Ectodermal cell (in vitro differentiated cells): ENCODE measurements around the gene GLTPD2.
"Not testable (repeated sequence)": the region's sequence is repeated elsewhere in the genome, so short reads cannot be mapped to it uniquely, and the experiment has no call there.

ENCODE experiments used
- H3K27ac ChIP-seq: 2 replicates; pipeline ENCODE4 v1.7.0; 2013; ENCODE audit warnings: mild to moderate bottlenecking, low read depth, low read length; ENCODE audit not compliant: insufficient read depth, poor library complexity, severe bottlenecking
- H3K27me3 ChIP-seq: 2 replicates; pipeline ENCODE4 v1.7.0; 2013; ENCODE audit warnings: mild to moderate bottlenecking, low read length; ENCODE audit not compliant: insufficient read depth, control insufficient read depth, poor library complexity, severe bottlenecking
- H3K36me3 ChIP-seq: one replicate; pipeline ENCODE4 v1.7.0; 2013; ENCODE audit warnings: low read length; ENCODE audit not compliant: control insufficient read depth, insufficient read depth
- H3K4me1 ChIP-seq: one replicate; pipeline ENCODE4 v1.7.0; 2013; ENCODE audit warnings: low read length; ENCODE audit not compliant: control insufficient read depth, insufficient read depth
- H3K4me3 ChIP-seq: 2 replicates; pipeline ENCODE4 v1.7.0; 2013; ENCODE audit warnings: low read depth, low read length, control low read depth; ENCODE audit not compliant: insufficient read depth
- H3K9me3 ChIP-seq: 2 replicates; pipeline ENCODE4 v1.7.0; 2013; ENCODE audit warnings: mild to moderate bottlenecking, low read length, moderate library complexity; ENCODE audit not compliant: control insufficient read depth
- WGBS, 2 experiments: methylation state at CpG; one replicate each; pipeline ENCODE4 v1.1.7; 2013; ENCODE audit warnings: missing lambda C conversion rate in 2 of 2; 5-methylcytosine and 5-hydroxymethylcytosine counted together

GLTPD2 gene

DNA sequence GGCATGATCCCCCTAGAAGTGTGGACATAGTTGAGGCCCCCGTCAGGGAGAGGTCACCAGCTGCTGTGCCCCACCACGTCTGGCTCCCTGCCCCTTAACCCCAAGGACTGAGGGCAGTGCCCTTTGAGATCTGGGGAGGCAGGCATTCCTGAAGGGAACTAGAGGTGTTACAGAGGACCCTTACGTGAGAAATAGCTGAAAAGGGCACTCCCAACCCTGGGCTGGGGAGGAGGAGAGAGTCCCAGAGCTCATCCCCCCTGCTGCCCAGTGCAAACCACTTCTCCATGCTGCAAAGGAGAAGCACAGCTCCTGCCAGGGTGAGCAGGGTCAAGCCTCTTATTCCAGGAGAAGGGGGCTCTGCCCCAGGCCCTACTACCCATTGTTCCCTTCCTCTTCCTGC is 34.1 kb downstream of the GLTPD2 start:
- Histone ChIP-seq H3K27me3 (no peaks in the 10 kb centered on the region), H3K27ac (no peak overlapping the region), H3K36me3 (peaks cover 9% of the 10 kb centered on the region), H3K4me3 (no peak overlapping the region), H3K9me3 (no peaks in the 10 kb centered on the region), H3K4me1 (no peaks in the 10 kb centered on the region)
- 91% methylated on average over 3 of the region's 3 CpGs for WGBS, 2 experiments

DNA sequence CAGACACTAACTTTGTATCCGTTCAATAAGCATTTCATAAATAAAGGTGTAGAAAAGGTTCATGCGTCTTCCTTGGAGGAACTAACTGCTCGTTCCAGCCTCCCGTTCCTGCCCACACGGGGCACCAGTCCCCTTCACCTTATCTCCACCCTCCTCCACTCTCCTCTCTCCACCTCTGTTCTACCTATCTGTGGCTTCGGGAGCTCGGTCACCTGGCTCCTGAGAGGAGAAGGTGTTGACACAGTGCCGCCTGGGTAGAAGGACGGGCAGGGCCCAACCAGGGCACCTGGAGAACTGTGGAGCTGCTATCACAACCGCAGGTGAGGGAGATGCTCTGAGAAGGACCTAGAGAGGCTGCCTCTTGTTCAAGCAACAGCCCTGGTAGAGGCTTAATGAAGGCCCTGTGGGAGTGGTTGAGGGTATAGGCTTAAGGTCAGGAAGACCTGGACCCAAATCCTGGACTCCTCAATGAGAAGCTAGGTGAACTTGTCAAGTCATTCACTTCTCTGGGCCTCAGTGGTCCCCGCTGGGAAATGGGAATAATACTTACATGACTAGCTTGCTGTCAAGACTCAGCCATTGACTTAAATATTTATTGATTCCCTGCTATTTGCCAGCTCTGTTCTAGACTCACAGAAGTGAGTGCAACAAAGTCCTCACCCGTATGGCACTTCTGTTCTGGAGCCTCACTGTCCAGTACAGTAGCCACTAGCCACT is 34.8 kb downstream of the GLTPD2 start:
- Histone ChIP-seq H3K9me3 (no peaks in the 10 kb centered on the region), H3K4me3 (no peak overlapping the region), H3K27me3 (no peaks in the 10 kb centered on the region), H3K27ac (no peak overlapping the region), H3K4me1 (no peaks in the 10 kb centered on the region), H3K36me3 (peaks cover 9% of the 10 kb centered on the region)
- 90% methylated on average over 12 of the region's 12 CpGs for WGBS, 2 experiments

GRCh38 chr17:4827399-4827798 is 38.6 kb downstream of the GLTPD2 start:
- 75 to 76% methylated on average over 8 of the region's 8 CpGs for WGBS, 2 experiments
- H3K9me3 ChIP-seq = no peaks in the 10 kb centered on the region
- no peaks in the 10 kb centered on the region for H3K27me3 ChIP-seq
- H3K4me1 ChIP-seq = no peaks in the 10 kb centered on the region
- H3K4me3 ChIP-seq = no peak overlapping the region
- H3K36me3 ChIP-seq = peaks cover 3% of the 10 kb centered on the region
- H3K27ac ChIP-seq = no peak overlapping the region

DNA sequence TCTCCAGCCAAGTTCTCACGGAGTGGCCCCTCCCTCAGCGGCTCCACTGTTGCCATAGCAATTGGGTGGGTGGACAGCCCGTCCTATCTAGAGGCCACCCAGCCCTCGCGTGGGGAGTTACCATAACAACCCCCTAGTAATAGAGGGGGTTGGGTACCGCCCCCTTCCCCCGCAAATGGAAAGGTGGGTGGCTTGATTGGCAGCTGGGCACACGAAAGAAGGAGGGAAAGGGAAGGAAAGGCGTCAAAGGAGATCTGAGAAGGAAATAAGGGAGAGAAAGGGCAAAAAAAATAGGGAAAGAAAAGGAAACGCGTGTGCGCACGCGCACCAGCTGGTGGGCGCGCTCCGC is 44.0 kb downstream of the GLTPD2 start:
- 0% methylated on average over 11 of the region's 17 CpGs for WGBS, 2 experiments
- Histone ChIP-seq H3K4me3 (peak overlapping the region; percentile 74), H3K4me1 (peaks cover 20% of the 10 kb centered on the region)
- H3K36me3 ChIP-seq, H3K9me3 ChIP-seq, H3K27ac ChIP-seq, H3K27me3 ChIP-seq: not testable (repeated sequence)

GRCh38 chr17:4833178-4833940 is 44.6 kb downstream of the GLTPD2 start, which contains the start of gene MINK1:
Gene MINK1, plus strand, starts transcription at chr17:4833340. Its CDS starts 244 bp downstream, at chr17:4833584.
- WGBS, 2 experiments = 0% methylated on average over 91 of the region's 91 CpGs
- Histone ChIP-seq H3K4me3 (peak within 1 kb of the TSS; percentile 74), H3K27ac (peak within 1 kb of the TSS; percentile 44), H3K9me3 (no peaks in the 10 kb centered on the region), H3K27me3 (no peaks in the 10 kb centered on the region), H3K36me3 (no peaks in the 10 kb centered on the region), H3K4me1 (peaks cover 22% of the 10 kb centered on the region)

DNA sequence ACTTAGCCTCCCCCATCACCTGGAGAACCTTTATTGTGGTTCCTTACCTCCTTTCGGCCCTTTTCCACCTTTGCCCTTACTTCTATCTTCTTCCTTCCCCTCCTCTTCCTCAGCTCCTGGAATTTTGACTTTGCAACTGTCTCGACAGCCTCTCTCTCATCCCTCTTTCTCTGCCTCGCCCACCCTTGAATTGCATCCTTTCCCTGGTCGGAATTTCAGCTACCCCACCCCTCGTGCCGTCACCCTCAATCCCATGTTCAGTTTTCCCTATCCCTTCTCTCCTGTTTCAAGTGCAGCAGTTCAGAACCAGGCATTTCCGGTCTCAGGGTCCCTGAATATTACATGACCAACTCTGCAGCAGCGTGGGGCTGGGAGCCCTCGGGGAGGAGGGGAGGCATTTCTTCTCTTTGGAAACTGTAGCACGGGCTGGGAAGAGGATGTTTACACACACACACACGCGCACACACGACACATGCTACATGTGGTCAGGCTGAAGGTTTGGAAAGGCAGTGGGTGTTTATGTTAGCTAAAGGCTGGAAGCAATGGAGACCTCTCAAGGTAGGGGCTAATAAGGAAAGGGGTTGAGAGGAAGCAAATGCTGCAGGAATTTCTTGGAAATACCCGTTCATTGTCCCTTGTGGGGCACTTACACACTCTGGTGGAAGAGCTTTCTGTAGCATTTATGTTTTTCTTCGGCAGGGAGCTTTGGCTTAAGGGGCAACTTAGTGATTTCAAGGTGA is 45.3 kb downstream of the GLTPD2 start:
- no peaks in the 10 kb centered on the region for H3K9me3 ChIP-seq
- H3K4me3 ChIP-seq = peak overlapping the region; percentile 74
- H3K27me3 ChIP-seq = no peaks in the 10 kb centered on the region
- no peak overlapping the region for H3K27ac ChIP-seq
- H3K36me3 ChIP-seq = no peaks in the 10 kb centered on the region
- 19 to 28% methylated on average over 14 to 15 of the region's 15 CpGs for WGBS, 2 experiments
- H3K4me1 ChIP-seq = peaks cover 22% of the 10 kb centered on the region

GRCh38 chr17:4834681-4835020 is 45.9 kb downstream of the GLTPD2 start:
- Histone ChIP-seq H3K4me1 (peaks cover 22% of the 10 kb centered on the region), H3K27me3 (no peaks in the 10 kb centered on the region), H3K9me3 (no peaks in the 10 kb centered on the region), H3K27ac (no peak overlapping the region), H3K36me3 (no peaks in the 10 kb centered on the region), H3K4me3 (peak overlapping the region; percentile 74)
- 86 to 90% methylated on average over 4 of the region's 4 CpGs for WGBS, 2 experiments

GRCh38 chr17:4836221-4836620 is 47.5 kb downstream of the GLTPD2 start:
- Histone ChIP-seq H3K4me3 (no peak overlapping the region), H3K27me3 (no peaks in the 10 kb centered on the region), H3K36me3 (no peaks in the 10 kb centered on the region), H3K27ac (no peak overlapping the region), H3K9me3 (no peaks in the 10 kb centered on the region), H3K4me1 (peaks cover 22% of the 10 kb centered on the region)
- WGBS, 2 experiments = 92 to 94% methylated on average over 4 of the region's 4 CpGs

DNA sequence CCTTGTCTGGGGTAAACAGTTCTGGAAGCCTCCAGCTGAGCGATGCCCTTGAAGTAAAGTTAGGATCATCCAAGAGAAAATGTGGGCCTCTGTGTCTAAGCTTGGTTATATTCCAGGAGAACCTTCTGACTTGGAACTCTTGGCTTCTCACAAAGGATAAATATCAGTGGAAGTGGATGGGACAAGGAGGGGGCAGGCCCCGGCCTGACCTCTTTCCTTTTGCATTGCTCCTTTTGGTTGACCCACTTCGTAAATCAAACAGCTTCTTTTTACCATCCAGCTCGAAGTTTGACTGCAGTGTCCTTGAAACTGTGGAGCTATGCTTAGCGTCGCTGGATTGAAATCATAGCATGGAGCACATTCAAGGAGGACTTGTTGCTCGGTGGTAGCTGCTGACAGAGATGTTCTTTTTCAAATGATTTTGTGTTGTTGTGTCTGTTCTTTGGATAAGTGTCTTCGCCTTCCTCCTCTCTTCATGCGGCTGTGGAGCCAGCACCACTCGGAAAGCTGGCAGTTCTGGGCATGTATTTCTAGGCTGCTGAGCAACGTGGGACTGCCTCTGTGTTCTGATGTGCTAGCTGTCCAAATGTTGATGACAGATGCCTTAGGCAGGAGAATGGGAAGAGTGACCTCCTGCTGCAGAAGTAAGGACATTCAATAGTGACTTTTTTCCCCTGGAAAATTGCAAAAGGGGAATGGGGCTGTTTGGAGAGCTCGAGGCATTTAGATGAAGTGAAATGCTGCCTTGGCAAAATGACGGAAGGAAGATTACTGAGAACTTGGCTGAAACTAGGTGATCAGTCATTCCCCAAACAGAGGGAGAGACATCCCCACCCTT is 48.9 kb downstream of the GLTPD2 start:
- WGBS, 2 experiments = 87 to 90% methylated on average over 13 of the region's 13 CpGs
- peak overlapping the region; percentile 13 for H3K27ac ChIP-seq
- H3K27me3 ChIP-seq = no peaks in the 10 kb centered on the region
- no peaks in the 10 kb centered on the region for H3K9me3 ChIP-seq
- peaks cover 22% of the 10 kb centered on the region for H3K4me1 ChIP-seq
- no peaks in the 10 kb centered on the region for H3K36me3 ChIP-seq
- H3K4me3 ChIP-seq = no peak overlapping the region
